OCI-LY3 (cell line): ENCODE data around the gene L3MBTL3.
A peak's percentile ranks its signal among the peaks of the same experiment; 100 is the strongest.

ENCODE experiments used
- H2AFZ ChIP-seq: fragments of 200-600, 300-600 bp; shearing (Covaris generic); 2 replicates; pipeline ENCODE4 v1.6.0; 2014; ENCODE audit warnings: antibody characterized with exemption, low read depth, low read length
- H3K27ac ChIP-seq: fragments of 200-600, 300-600 bp; sonication (generic); 2 replicates; pipeline ENCODE4 v1.5.1; 2014; ENCODE audit warnings: mild to moderate bottlenecking, low read length, moderate library complexity, mixed read lengths
- H3K27me3 ChIP-seq: fragments of 200-600, 300-600 bp; sonication (generic); 2 replicates; pipeline ENCODE4 v1.6.1; 2014; ENCODE audit warnings: low read depth, low read length, mixed read lengths
- H3K36me3 ChIP-seq: fragments of 200-600, 300-600 bp; sonication (generic); replicated peaks from 2 replicates; pipeline ENCODE3; 2014; ENCODE audit warnings: low read depth, low read length, mixed read lengths
- H3K4me1 ChIP-seq: fragments of 300-600, 200-600 bp; sonication (generic); 2 replicates; pipeline ENCODE4 v1.6.1; 2014; ENCODE audit warnings: low read length, mixed read lengths
- H3K4me2 ChIP-seq: fragments of 200-600, 300-600 bp; sonication (generic); 2 replicates; pipeline ENCODE4 v1.6.1; 2014; ENCODE audit warnings: low read length, mixed read lengths
- H3K4me3 ChIP-seq: fragments of 300-600, 200-600 bp; sonication (generic); 2 replicates; pipeline ENCODE4 v1.5.1; 2014; ENCODE audit warnings: antibody characterized with exemption, mild to moderate bottlenecking, low read length, moderate library complexity
- H3K79me2 ChIP-seq: fragments of 300-600, 200-600 bp; shearing (Covaris generic); 2 replicates; pipeline ENCODE4 v1.6.1; 2014; ENCODE audit warnings: mild to moderate bottlenecking, low read length, mixed read lengths
- H3K9ac ChIP-seq: fragments of 300-600, 200-600 bp; shearing (Covaris generic); 2 replicates; pipeline ENCODE4 v1.6.0; 2014; ENCODE audit warnings: mild to moderate bottlenecking, low read length, moderate library complexity
- H3K9me3 ChIP-seq: fragments of 200-600, 300-600 bp; shearing (Covaris generic); 2 replicates; pipeline ENCODE4 v1.6.1; 2014; ENCODE audit warnings: low read length, mixed read lengths; ENCODE audit not compliant: insufficient read depth
- H4K20me1 ChIP-seq: fragments of 200-600, 300-600 bp; sonication (generic); 2 replicates; pipeline ENCODE4 v1.6.1; 2016; ENCODE audit warnings: low read length, mixed read lengths; ENCODE audit not compliant: insufficient read depth
- EZH2phosphoT487 ChIP-seq: fragments of 200-600 bp; shearing (Covaris generic); IDR thresholded peaks from 2 replicates; pipeline ENCODE4 v1.6.1; 2018; ENCODE audit warnings: antibody characterized with exemption, mixed run types, low read depth
- TF ChIP-seq, protein P1 (sequence below): fragments of 200-600, 300-600 bp; sonication (generic); IDR thresholded peaks from 2 replicates; pipeline ENCODE4 v1.5.1; 2014; ENCODE audit warnings: antibody characterized with exemption, low read length, low read depth

L3MBTL3 gene

DNA sequence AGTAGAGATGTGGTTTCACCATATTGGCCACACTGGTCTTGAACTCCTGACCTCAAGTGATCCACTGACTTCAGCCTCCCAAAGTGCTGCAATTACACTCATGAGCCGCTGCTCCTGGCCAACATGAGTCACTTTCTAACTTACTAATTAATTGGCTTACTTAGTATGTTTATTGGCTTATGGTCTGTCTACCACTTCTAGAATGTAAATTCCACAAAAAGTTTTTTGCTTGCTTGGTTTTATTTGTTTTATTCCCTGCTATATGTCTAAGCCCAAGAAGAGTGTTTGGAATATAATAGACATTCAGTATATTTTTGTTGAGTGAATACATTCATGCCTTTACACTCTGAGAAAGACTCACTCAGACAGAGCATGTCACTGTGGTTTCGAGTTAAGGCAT is 118.4 kb downstream of the L3MBTL3 start:
- Histone ChIP-seq H3K4me2 (no peak overlapping the region), H4K20me1 (no peaks in the 10 kb centered on the region), H3K79me2 (no peaks in the 10 kb centered on the region), H3K36me3 (no peaks in the 10 kb centered on the region), H3K9ac (no peak overlapping the region), H3K4me1 (peaks cover 7% of the 10 kb centered on the region), H3K4me3 (no peak overlapping the region), H3K27ac (no peak overlapping the region), H2AFZ (no peak overlapping the region), H3K9me3 (no peaks in the 10 kb centered on the region), H3K27me3 (no peaks in the 10 kb centered on the region)
- no peak for TF ChIP-seq EZH2phosphoT487
- TF ChIP-seq, protein P1, sequence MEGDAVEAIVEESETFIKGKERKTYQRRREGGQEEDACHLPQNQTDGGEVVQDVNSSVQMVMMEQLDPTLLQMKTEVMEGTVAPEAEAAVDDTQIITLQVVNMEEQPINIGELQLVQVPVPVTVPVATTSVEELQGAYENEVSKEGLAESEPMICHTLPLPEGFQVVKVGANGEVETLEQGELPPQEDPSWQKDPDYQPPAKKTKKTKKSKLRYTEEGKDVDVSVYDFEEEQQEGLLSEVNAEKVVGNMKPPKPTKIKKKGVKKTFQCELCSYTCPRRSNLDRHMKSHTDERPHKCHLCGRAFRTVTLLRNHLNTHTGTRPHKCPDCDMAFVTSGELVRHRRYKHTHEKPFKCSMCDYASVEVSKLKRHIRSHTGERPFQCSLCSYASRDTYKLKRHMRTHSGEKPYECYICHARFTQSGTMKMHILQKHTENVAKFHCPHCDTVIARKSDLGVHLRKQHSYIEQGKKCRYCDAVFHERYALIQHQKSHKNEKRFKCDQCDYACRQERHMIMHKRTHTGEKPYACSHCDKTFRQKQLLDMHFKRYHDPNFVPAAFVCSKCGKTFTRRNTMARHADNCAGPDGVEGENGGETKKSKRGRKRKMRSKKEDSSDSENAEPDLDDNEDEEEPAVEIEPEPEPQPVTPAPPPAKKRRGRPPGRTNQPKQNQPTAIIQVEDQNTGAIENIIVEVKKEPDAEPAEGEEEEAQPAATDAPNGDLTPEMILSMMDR = no peak

DNA sequence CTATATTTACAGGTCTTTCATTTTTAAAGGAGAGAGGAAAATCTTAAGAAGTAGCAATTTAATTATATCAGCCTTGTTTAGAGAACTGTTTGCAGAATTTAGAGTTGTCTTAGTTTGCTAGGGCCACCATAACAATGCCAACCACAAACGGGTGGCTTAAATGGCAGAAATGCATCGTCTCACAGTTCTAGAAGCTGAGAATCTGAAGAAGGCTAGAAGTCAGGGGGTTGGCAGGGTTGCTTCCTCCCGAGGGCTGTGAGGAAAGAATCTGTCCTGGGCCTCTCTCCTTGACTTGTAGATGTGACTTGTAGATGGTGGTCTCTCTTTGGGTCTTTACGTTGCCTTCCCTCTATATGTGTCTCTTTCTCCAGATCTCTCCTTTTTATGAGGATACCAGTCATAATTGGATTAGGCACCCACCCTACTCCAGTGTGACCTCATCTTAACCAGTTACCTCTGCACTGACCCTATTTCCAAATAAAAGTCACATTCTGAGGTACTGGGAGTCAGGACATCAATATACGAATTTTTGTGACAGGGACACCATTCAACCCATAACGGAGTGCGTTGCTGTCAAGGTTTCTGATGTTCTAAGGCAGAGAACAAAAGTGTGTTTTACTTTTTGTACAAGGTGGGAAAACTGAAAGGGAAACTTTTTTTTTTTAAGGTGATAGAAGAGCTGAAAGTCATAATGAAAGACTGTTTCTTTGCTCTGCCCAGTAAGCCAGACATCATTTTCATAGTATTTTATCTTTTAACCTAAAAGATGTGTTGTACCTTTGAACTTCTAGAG is 119.9 kb downstream of the L3MBTL3 start:
- no peaks in the 10 kb centered on the region for H3K9me3 ChIP-seq
- no peak overlapping the region for H3K4me3 ChIP-seq
- H3K4me1 ChIP-seq = peaks cover 7% of the 10 kb centered on the region
- TF ChIP-seq EZH2phosphoT487 = no peak
- TF ChIP-seq, protein P1 = no peak
- no peaks in the 10 kb centered on the region for H3K36me3 ChIP-seq
- no peaks in the 10 kb centered on the region for H4K20me1 ChIP-seq
- no peak overlapping the region for H2AFZ ChIP-seq
- H3K27ac ChIP-seq = no peak overlapping the region
- H3K9ac ChIP-seq = no peak overlapping the region
- H3K4me2 ChIP-seq = peak overlapping the region; percentile 7; the same call in 1 of the 2 replicates
- no peaks in the 10 kb centered on the region for H3K79me2 ChIP-seq
- H3K27me3 ChIP-seq = no peaks in the 10 kb centered on the region

DNA sequence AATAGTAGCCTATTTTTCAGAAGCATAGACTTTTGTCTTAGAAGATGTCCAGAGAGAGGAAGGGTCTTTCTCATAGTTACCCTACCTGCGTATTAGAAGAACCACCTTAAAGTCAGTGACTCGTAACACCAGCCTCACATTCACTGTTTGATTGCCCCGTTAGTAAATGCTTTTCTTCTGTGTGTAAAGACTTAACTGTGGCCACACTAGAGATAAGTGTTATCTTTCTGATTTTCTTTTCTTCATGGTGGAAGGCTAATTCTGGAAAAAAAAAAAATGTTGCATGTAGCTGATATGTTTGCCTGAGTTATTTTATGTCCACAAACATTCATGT is 120.5 kb downstream of the L3MBTL3 start:
- H3K4me3 ChIP-seq = no peak overlapping the region
- no peaks in the 10 kb centered on the region for H4K20me1 ChIP-seq
- H3K79me2 ChIP-seq = no peaks in the 10 kb centered on the region
- no peaks in the 10 kb centered on the region for H3K27me3 ChIP-seq
- no peaks in the 10 kb centered on the region for H3K9me3 ChIP-seq
- no peak overlapping the region for H2AFZ ChIP-seq
- TF ChIP-seq, protein P1 = no peak
- no peak for TF ChIP-seq EZH2phosphoT487
- peaks cover 7% of the 10 kb centered on the region for H3K4me1 ChIP-seq
- no peaks in the 10 kb centered on the region for H3K36me3 ChIP-seq
- peak overlapping the region; percentile 7; the same call in 1 of the 2 replicates for H3K4me2 ChIP-seq
- no peak overlapping the region for H3K9ac ChIP-seq
- no peak overlapping the region for H3K27ac ChIP-seq

DNA sequence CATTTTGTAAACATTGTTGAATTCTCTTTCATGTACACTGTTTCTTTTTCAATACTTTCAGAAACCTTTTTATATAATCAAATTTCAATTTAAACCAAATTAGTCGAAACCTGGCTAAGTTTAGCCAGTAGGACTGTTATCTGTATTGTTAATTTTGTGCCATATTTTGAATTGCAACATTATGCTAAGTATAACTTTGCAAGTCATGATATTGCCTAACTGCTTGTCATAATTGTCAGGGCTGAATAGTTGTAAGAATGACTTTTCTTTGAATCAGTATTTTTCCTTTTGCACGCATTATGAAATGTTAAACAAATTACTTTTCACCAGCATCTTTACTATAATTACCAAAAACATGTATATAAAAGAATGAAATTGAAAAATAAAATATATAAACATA is 121.7 kb downstream of the L3MBTL3 start:
- Histone ChIP-seq H3K36me3 (no peaks in the 10 kb centered on the region), H4K20me1 (no peaks in the 10 kb centered on the region), H3K4me3 (no peak overlapping the region), H3K4me1 (peaks cover 7% of the 10 kb centered on the region), H3K27me3 (no peaks in the 10 kb centered on the region), H3K9ac (no peak overlapping the region), H3K9me3 (no peaks in the 10 kb centered on the region), H2AFZ (no peak overlapping the region), H3K79me2 (no peaks in the 10 kb centered on the region), H3K27ac (no peak overlapping the region), H3K4me2 (no peak overlapping the region)
- TF ChIP-seq EZH2phosphoT487 = no peak
- TF ChIP-seq, protein P1 = no peak
